SH-SY5Y (cell line): Measurements from ENCODE around the gene DTNBP1.

Source experiments
- GATA2 ChIP-seq: IDR thresholded peaks from 2 replicates; pipeline ENCODE4 v1.6.1; 2011; ENCODE audit warnings: mild to moderate bottlenecking, low read depth, low read length
- GATA3 ChIP-seq: IDR thresholded peaks from 2 replicates; pipeline ENCODE4 v1.6.1; 2011; ENCODE audit warnings: low read depth, mild to moderate bottlenecking, low read length, moderate library complexity

DNA sequence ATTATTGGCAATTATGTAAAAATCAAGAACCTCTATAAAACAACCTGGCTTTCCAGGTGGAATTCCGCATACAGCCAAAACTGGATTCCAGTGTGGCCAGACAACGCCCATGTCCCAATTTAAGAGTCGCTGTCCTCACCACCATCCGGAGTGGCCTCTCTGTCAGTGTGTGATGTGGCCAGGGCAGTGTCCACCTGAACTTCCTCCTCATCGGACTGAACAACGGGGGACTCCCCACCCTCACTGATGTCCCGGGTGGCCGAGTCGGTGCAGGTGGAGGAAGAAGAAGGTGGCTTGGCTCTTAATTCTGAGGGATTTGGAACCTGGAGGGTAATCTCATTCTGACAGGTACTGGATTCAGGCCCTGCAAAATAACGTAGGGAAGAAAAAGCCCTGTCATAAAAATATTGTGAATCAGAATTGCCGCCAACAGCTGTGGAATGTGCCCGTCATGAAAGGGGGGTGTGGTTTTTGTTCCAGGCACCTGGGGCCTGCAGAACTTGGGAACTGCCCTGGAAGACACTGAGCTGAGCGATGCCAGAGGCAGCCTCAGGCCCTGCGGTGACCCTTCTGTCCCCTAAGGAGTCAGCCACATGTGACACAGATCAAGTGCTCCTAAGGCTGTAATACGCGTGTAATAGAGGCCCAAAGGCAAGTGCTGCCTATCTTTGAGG is 139.8 kb downstream of the DTNBP1 start:
- no peak for TF ChIP-seq GATA3
- TF ChIP-seq GATA2, result no peak
